ENCODE results near the gene PTPRE. TPM values are rescaled to one million over a fixed set of nuclear protein-coding genes. Genes with fewer than 3 reads are reported as not detected.

The PTPRE gene
- total RNA-seq, 1 experiment from 2014 or later: 12.3 TPM

GRCh38 chr10:128054163-128054970, 147.5 kb downstream of the PTPRE start:
- Histone ChIP-seq H3K79me2 (ENCODE audit: insufficient read depth, low read length) (no peaks in the 10 kb centered on the region), H4K20me1 (ENCODE audit: insufficient read depth) (no peaks in the 10 kb centered on the region), H3K9ac (ENCODE audit: low read length) (no peak overlapping the region), H2AFZ (ENCODE audit: low read depth, low read length, poor library complexity, severe bottlenecking) (no peak overlapping the region), H3K4me1 (ENCODE audit: control insufficient read depth in 1 of 2, insufficient read depth in 2 of 2, low read length in 2 of 2) (no peaks in the 10 kb centered on the region; a peak in 1 of 4 replicates), H3K27ac (ENCODE audit: low read depth, low read length) (no peak overlapping the region), H3K9me2 (ENCODE audit: insufficient read depth) (no peaks in the 10 kb centered on the region), H3K36me3 (ENCODE audit: control insufficient read depth in 1 of 2, insufficient read depth in 2 of 2, low read length in 2 of 2) (no peaks in the 10 kb centered on the region), H3K4me2 (ENCODE audit: low read length) (no peak overlapping the region), H3K4me3 (replicated peaks in 1 of 2; ENCODE audit: low read depth in 1 of 2, low read length in 2 of 2) (no peak overlapping the region), H3K9me3 (ENCODE audit: control insufficient read depth in 1 of 2, insufficient read depth in 1 of 2, low read depth in 1 of 2, low read length in 2 of 2) (no peaks in the 10 kb centered on the region), H3K27me3 (ENCODE audit: insufficient read depth, low read length) (no peaks in the 10 kb centered on the region)
- ATAC-seq (no peak), DNase-seq (ENCODE audit: low read depth, low spot score) (no peak)
- ChIA-PET CTCF (no interaction called here), RAD21 (ENCODE audit: low non-redundant PET in 1 of 2, low total read pairs in 2 of 2, uncharacterized antibody in 2 of 2, unreplicated experiment in 2 of 2) (no interaction called here), POLR2A (no interaction called here)
- intact Hi-C loops (cut with micrococcal nuclease): no loop called here
- BruUV-seq (replicated peaks): no TSS peak
- TF ChIP-seq TCF7L2 (IDR thresholded peaks at IDR 0.05; ENCODE audit: borderline replicate concordance, extremely low read depth, insufficient read depth, insufficient read length) (no peak), POLR2A (IDR thresholded peaks at IDR 0.05; ENCODE audit: borderline replicate concordance, extremely low read depth, insufficient read depth, insufficient read length) (no peak), ELF1 (IDR thresholded peaks at IDR 0.05; ENCODE audit: borderline replicate concordance, low read depth) (no peak), POLR2AphosphoS5 (IDR thresholded peaks at IDR 0.05; ENCODE audit: low read depth, low read length) (no peak), RAD21 (IDR thresholded peaks at IDR 0.05; ENCODE audit: low read depth) (no peak), CEBPB (IDR thresholded peaks at IDR 0.05; ENCODE audit: low read depth) (no peak), YY1 (IDR thresholded peaks at IDR 0.05; ENCODE audit: extremely low read depth, insufficient replicate concordance, low read depth, low read length) (no peak), EZH2phosphoT487 (IDR thresholded peaks at IDR 0.05; ENCODE audit: borderline replicate concordance) (no peak), CBX3 (IDR thresholded peaks at IDR 0.05; ENCODE audit: low read depth) (no peak)

Data from HCT116 (cell line).